Measurements from ENCODE around the gene CLEC16A. TPM values are rescaled to one million over a fixed set of nuclear protein-coding genes. Genes with fewer than 3 reads are reported as not detected.

CLEC16A gene
- total RNA-seq, 2 experiments from 2014 or later = 32.6 to 34.9 TPM

GRCh38 chr16:11058832-11059231 is 114.5 kb downstream of the CLEC16A start:
- POLR2A ChIA-PET = no interaction called here
- CTCF ChIA-PET = no interaction called here

DNA sequence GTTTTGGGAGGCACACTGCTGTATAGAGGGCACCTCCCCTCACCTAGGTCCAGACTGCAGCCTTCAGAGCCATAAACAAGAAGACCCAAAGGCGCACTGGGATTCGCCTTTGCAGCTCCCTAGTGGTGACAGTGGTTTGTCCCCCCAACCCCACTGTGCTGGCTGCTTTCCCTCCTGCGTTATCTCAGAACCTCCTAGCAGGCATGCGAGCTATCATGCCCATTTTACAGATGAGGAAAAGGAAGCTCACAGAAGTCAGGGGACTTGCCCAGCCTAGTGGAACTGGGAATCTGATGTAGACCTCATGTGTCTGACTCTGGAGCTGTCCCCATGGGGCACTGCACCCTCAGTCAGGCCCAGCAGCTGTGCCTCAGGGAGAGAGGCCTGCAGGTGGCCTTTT is 115.2 kb downstream of the CLEC16A start:
- POLR2A ChIA-PET = no interaction called here
- CTCF ChIA-PET = no interaction called here

DNA sequence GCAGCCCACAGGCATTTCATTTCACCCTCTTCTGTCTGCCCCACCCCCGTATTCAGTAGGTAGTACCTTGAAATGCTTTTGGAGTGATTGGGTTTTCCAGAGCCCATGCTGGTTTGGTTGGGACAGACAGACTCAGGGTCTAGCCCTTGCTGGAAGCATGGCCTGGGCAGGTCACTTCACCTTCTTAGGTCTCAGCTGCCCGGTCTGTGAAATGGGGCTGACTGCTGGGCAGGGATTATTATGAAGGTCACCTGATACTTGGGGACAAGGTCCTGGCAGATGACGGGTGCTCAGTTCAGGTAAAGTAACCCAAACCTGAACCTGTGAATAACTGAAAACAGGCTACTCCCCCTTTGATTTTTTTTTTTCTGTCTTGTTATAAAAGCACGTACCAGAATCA is 116.0 kb downstream of the CLEC16A start:
- ChIA-PET POLR2A (no interaction called here), CTCF (no interaction called here)

DNA sequence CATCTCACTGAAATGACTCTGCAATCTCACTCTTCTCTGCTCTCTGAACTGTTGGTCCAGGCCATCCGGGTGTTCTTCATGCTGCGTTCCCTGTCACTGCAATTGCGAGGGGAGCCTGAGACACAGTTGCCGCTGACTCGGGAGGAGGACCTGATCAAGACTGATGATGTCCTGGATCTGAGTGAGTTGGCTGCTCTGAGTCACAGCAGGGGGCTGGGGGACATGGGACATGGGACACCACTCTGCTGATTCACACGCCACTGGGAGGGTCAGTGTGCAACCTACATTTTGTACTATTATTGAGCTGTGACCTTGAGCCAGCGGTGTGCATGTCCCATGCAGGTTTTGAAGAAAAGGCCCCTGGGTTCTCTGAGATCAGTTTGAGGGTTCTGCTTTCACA is 116.5 kb downstream of the CLEC16A start:
- ChIA-PET POLR2A (no interaction called here), CTCF (no interaction called here)

DNA sequence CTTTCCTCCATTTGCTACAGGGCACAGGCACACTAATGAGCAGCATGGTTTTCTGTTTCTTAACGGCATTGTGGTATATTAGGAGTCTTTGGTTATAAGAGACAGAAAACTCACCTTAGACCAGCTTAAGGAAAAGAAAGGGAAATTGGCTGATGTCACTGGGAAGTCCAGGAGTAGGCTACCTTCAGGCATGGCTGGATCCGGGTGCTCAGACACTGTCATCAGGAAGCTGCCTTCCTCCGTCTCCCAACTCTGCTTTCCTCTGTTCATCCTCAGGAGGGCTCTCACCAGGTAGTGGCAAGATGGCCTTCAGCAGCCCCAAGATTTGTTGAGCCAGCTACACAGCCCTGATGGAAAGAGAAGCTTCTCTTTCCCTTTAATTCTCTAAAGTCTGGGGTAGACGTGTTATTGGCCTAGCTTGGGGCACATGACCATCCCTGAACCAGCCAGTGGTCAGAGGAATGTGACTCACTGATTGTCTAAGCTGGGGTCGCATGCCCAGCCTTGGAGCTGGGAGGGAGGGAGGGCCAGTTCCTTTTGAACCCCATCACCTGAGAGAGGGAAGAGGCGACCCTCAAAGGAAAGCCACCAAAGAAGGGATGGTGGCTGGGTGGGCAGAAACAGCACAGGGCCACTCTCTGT is 117.4 kb downstream of the CLEC16A start:
- ChIA-PET POLR2A (no interaction called here), CTCF (interaction anchor here (0.6 to 1.2 kb wide), 5 partner anchors 9 to 165 kb away, joined by 3 read pairs; no protein-coding TSS in a partner anchor)

GRCh38 chr16:11063448-11064201 is 119.3 kb downstream of the CLEC16A start:
- ChIA-PET CTCF (interaction anchor here (0.6 kb wide), 2 partner anchors 146 to 1092 kb away, joined by 3 to 5 read pairs; no protein-coding TSS in a partner anchor), POLR2A (no interaction called here)

DNA sequence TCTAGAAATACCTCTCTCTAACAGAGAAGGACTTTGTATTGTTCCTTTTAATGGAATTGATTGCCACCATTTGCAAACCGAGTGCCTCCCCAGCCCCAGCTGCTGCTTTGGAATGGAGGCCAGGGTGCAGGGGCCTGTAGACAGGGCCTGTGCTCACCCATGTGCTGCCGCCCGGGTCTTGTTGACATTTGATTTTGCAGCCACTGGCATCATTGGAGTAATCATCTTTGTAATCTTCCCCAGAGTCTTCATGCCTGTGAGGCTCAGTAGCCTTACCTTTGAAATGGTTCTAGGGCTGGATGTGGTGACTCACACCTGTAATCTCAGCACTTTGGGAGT is 119.8 kb downstream of the CLEC16A start:
- ChIA-PET POLR2A (no interaction called here), CTCF (no interaction called here)

DNA sequence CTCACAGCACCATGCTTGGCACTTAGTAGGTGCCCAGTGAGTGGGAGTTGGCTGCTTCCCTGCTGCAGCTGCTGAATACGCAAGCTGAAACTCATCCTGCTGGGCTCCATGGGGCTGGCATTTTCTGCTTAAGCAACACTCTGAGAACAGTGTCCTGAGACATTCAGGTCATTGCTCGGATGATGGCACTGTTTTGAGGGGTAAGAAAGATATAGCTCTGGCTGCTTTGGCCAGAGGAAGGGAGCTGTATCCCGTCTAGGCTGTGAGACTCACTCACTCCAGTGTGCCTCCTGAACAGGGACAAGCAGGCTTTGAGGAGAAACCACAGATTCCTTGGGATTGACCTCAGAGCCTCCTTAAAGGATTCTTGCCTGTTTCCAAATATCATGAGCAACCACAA is 120.5 kb downstream of the CLEC16A start:
- ChIA-PET CTCF (no interaction called here), POLR2A (no interaction called here)

GRCh38 chr16:11066261-11066870 is 122.0 kb downstream of the CLEC16A start:
- CTCF ChIA-PET = interaction anchor here (1.1 kb wide), 1 partner anchor 15 kb away, joined by 3 read pairs; no protein-coding TSS in a partner anchor

DNA sequence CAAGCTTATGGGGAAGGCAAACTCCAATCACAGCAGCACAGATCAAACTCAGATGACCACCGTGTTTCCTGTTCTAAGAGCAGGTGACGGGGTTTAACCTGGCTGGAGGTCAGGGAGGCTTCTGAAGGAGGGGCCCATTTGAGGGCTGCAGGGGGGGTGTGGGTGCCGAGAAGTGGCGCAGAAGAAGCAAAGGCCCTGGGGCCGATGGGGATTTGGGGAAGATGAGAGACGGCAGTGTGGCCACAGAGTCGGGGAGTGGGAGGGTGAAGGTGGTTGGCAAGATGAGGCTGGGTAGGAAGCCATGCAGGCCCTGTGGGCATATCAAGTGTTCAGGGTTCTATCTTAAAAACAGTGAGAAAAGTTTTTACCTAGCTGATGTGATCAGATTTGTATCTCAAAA is 122.9 kb downstream of the CLEC16A start:
- ChIA-PET POLR2A (interaction anchor here (0.6 kb wide), 1 partner anchor 21 kb away, joined by 13 read pairs; no protein-coding TSS in a partner anchor), CTCF (interaction anchor here (0.6 to 1.1 kb wide), 2 partner anchors 16 to 70 kb away, joined by 3 read pairs; no protein-coding TSS in a partner anchor)

More at GRCh38 chr16:11066261-11066870, 122.0 kb downstream of the CLEC16A start:
- POLR2A ChIA-PET = interaction anchor here (0.6 kb wide), 1 partner anchor 185 kb away, joined by 4 read pairs; no protein-coding TSS in a partner anchor

DNA sequence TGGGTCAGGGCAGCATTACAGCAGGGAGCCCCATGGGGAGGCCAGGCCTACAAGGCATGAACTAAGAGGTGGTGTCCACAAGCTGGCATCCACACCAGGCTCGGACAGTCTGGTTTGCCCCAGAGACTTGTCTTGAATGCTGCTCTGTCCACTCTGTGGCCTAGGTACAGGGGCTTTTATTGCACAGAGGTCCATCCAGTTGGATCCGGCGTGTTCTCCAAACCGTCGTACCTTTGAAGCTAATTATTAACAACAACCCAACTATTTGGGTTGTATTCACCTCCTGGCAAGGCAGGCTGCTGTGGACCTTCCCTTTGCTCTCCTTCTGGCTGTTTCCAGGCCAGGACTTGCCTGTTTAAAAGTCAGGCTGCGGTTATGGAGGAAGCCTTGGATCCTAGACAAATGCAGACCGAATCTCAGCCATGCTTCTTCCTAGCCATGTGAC is 123.4 kb downstream of the CLEC16A start:
- ChIA-PET POLR2A (interaction anchor here (0.6 kb wide), 1 partner anchor 22 kb away, joined by 13 read pairs; no protein-coding TSS in a partner anchor), CTCF (interaction anchor here (0.6 to 1.1 kb wide), 2 partner anchors 16 to 70 kb away, joined by 3 read pairs; no protein-coding TSS in a partner anchor)

- POLR2A ChIA-PET = interaction anchor here (0.6 kb wide), 2 partner anchors 109 to 180 kb away, joined by 7 read pairs; no protein-coding TSS in a partner anchor
- CTCF ChIA-PET = no interaction called here
Observed at GRCh38 chr16:11071829-11072228, 127.5 kb downstream of the CLEC16A start.

DNA sequence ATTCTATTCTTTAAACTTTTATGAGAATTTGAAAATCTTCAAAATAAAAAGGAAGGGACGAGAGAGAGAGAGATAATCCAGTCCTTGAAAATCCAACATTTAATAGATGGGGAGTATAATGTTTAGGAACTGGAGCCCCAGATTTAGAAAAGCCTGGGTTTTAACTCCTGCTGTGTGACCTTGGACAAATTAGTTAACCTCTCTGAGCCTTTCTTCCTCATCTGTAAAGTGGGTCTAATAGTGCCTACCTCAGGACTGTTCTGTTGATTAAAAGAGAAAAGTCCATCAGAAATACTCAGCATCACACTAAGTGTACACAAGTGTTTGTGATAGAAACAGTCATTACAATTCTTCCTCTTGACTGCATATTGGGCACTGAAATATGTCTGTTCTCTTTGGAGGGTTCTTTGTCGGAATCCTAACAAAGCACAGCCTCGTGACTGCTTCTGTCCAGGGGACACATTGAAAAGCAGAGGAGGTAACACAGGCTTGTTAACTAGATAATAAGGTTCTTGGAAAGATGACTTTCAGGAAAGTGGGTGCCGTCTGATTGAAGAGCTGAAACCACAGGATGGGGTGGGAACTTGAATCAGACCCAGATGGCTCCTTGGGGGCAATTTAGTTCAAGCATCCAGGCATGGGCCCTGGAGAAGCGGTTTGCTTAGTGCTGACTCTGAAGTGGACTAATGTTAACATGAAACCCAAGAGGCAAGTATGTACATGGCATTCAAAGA is 128.2 kb downstream of the CLEC16A start:
- POLR2A ChIA-PET = no interaction called here
- CTCF ChIA-PET = interaction anchor here (1.2 kb wide), 1 partner anchor 88 kb away, joined by 3 read pairs; no protein-coding TSS in a partner anchor

GRCh38 chr16:11073407-11073999 is 129.1 kb downstream of the CLEC16A start:
- ChIA-PET CTCF (interaction anchor here (1.2 kb wide), 1 partner anchor 87 kb away, joined by 3 read pairs; no protein-coding TSS in a partner anchor), POLR2A (no interaction called here)

- POLR2A ChIA-PET = no interaction called here
- CTCF ChIA-PET = interaction anchor here (2.7 kb wide), 1 partner anchor 21 kb away, joined by 15 read pairs; no protein-coding TSS in a partner anchor
Observed at GRCh38 chr16:11074131-11074530, 129.8 kb downstream of the CLEC16A start.

- ChIA-PET POLR2A (interaction anchor here (1.3 kb wide), 1 partner anchor 177 kb away, joined by 8 read pairs; no protein-coding TSS in a partner anchor), CTCF (interaction anchor here (0.9 to 2.7 kb wide), 3 partner anchors 20 to 111 kb away, joined by 3 to 15 read pairs (median 5); no protein-coding TSS in a partner anchor)
Observed at GRCh38 chr16:11075163-11075562, 130.8 kb downstream of the CLEC16A start.

- ChIA-PET CTCF (interaction anchor here (0.8 to 2.7 kb wide), 6 partner anchors 12 to 181 kb away, joined by 3 to 15 read pairs (median 4); no protein-coding TSS in a partner anchor), POLR2A (interaction anchor here (1.1 to 1.3 kb wide), 3 partner anchors 24 to 175 kb away, joined by 3 to 8 read pairs (median 3); no protein-coding TSS in a partner anchor)
Observed at GRCh38 chr16:11076259-11077018, 132.1 kb downstream of the CLEC16A start.

All from activated CD8-positive, alpha-beta memory T cell treated with anti-CD3 and anti-CD28 coated beads for 36 hours (primary cell).